Measurements from ENCODE around the gene SOBP. TPM values are rescaled to one million over a fixed set of nuclear protein-coding genes. Genes with fewer than 3 reads are reported as not detected.

SOBP gene
- total RNA-seq, 2 donors from 2014 or later = 0.97 TPM; not detected in 1

DNA sequence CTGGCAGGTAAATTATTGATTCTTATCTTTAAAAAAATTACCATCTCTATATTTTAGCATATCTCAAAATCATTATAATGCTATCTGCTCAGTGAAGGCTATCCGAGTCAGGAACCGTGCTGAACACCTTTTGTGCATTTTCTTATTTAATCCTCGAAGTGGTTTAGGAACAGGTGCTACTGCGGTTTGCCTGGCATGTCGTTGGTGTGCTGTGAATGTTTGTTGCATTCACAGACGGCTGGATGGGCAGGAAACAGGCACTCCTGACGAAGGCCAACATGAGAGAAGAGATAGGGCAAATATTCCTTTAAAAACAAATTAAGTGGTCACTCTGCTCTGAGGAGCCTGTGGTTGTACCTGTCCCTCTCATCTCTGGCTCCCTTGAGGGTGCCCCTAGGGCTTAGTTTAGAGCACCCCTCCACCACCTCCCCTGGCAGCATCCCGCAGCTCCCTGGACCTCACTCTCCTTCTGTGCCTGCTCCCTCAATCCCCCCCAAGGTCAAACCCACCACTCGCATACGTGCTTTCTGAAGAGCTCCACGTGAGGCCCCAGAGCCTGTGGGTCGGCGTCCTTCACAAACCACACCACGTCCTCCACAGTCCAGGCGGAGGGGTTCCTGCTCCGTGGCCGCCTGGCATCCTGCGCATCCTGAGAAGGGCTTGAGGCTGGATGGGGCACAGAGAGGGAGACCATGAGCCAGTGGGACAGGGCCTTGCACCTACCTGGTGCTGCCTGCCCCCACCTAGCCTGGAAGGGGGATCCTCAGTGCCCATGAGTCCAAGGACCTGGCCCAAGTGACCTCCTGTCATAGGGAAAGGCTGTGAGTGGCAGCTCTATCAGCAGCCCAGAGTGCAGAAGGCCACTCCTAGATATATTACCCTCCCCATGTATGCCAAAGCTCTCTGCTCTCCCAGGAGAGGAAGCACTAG, 217.7 kb downstream of the SOBP start:
- no peak for ATAC-seq

GRCh38 chr6:107708435-107708834, 218.5 kb downstream of the SOBP start:
- ATAC-seq = no peak
- Mint-ChIP-seq H3K9me3 (no peaks in the 10 kb centered on the region), H3K36me3 (no peaks in the 10 kb centered on the region), H3K27ac (no peak overlapping the region)
- DNase-seq (ENCODE audit: low spot score in 2 of 2) = no peak

More for the DNA sequence above, 217.7 kb downstream of the SOBP start:
- Mint-ChIP-seq H3K36me3 (no peaks in the 10 kb centered on the region), H3K27ac (no peak overlapping the region), H3K9me3 (no peaks in the 10 kb centered on the region)
- no peak for DNase-seq (ENCODE audit: low spot score in 2 of 2)

DNA sequence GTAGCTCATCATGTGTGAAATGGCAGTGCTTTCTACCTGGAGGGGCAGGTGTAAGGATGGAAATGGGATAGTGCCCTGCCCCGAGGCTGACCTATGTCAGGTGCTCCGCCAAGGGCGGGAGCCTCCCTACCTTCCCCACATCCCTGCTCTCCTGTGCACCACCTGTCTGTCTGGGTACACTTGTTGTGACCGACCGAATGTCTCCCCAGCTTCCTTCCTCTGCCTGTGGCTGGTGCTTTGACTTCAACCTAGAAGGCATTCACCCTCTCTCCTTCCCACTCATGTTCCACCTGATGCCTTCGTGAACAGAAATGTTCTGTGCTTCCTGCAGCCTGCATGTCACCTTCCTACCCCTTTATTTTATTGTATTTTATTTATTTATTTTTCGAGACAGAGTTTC, 219.4 kb downstream of the SOBP start:
- no peak overlapping the region for H3K27ac Mint-ChIP-seq
- no peaks in the 10 kb centered on the region for H3K9me3 Mint-ChIP-seq
- H3K36me3 Mint-ChIP-seq = no peaks in the 10 kb centered on the region
- DNase-seq (ENCODE audit: low spot score in 2 of 2) = no peak
- no peak for ATAC-seq

Other genes starting within 250 kb of the SOBP start
- gene PDSS2, start 30.6 kb upstream of the SOBP start, total RNA-seq = 10 to 100 TPM in 1 of 2 donors, 1 to 10 TPM in 1; 9.5 to 14.8 TPM